Epithelial cell of esophagus (primary cell): Measurements from ENCODE around the gene MYPN.

Experiments
- DNase-seq: peaks from one replicate; pipeline ENCODE4 v3.0.0; 2010; ENCODE audit warnings: low read depth
- H3K4me3 ChIP-seq: 2 replicates; pipeline ENCODE4 v1.5.1; 2011; ENCODE audit warnings: mild to moderate bottlenecking, low read length, control low read depth
- CTCF ChIP-seq: IDR thresholded peaks from 2 replicates; pipeline ENCODE4 v1.5.1; 2011; ENCODE audit warnings: low read depth, mild to moderate bottlenecking, low read length, control low read depth, inconsistent platforms; ENCODE audit not compliant: insufficient read depth; ENCODE audit errors: missing control alignments

MYPN gene

GRCh38 chr10:68212721-68213352 lies 103.5 kb downstream of the MYPN start:
- no peak overlapping the region for H3K4me3 ChIP-seq
- DNase-seq: peak; percentile 35
- peak; percentile 57 for TF ChIP-seq CTCF

- DNase-seq: no peak
- H3K4me3 ChIP-seq: no peak overlapping the region
- TF ChIP-seq CTCF: no peak
Observed at GRCh38 chr10:68218786-68219185, 109.5 kb downstream of the MYPN start.

- no peak for TF ChIP-seq CTCF
- H3K4me3 ChIP-seq: no peak overlapping the region
- no peak for DNase-seq
Observed at GRCh38 chr10:68221196-68221595, 111.9 kb downstream of the MYPN start.

- peak; percentile 37 for DNase-seq
- TF ChIP-seq CTCF: no peak
- no peak overlapping the region for H3K4me3 ChIP-seq
Observed at GRCh38 chr10:68222391-68222790, 113.1 kb downstream of the MYPN start.

- H3K4me3 ChIP-seq: no peak overlapping the region
- DNase-seq: no peak
- TF ChIP-seq CTCF: peak; percentile 20
Observed at GRCh38 chr10:68223535-68224165, 114.4 kb downstream of the MYPN start.

- H3K4me3 ChIP-seq: no peak overlapping the region
- TF ChIP-seq CTCF: no peak
- peak; percentile 86 for DNase-seq
Observed at GRCh38 chr10:68224810-68225209, 115.5 kb downstream of the MYPN start.

GRCh38 chr10:68230268-68230667 lies 121.0 kb downstream of the MYPN start:
- no peak overlapping the region for H3K4me3 ChIP-seq
- TF ChIP-seq CTCF: no peak
- DNase-seq: no peak
